ENCODE data around the gene CD302. TPM values are rescaled to one million over a fixed set of nuclear protein-coding genes. Genes with fewer than 3 reads are reported as not detected.
A peak's percentile ranks its signal among the peaks of the same experiment; 100 is the strongest.
"Not testable (repeated sequence)": the region's sequence is repeated elsewhere in the genome, so short reads cannot be mapped to it uniquely, and the experiment has no call there.

The CD302 gene
- total and polyA plus RNA-seq, 8 donors = 4.6 to 60.6 (median 28.0) TPM

GRCh38 chr2:159788253-159788652 lies 9.8 kb downstream of the CD302 start:
- Histone ChIP-seq H3K9me3 (no peaks in the 10 kb centered on the region), H3K27me3 (no peaks in the 10 kb centered on the region), H3K27ac (no peak overlapping the region), H3K36me3 (no peaks in the 10 kb centered on the region), H3K4me1 (peaks cover 3 to 52% (median 31%) of the 10 kb centered on the region in 4 donors), H3K4me3 (no peak overlapping the region)
- WGBS, 5 donors = 47 to 74% (median 63%) methylated on average over 3 of the region's 3 CpGs
- DNase-seq = peak in 1 of 2 donors; percentile 85
- TF ChIP-seq CTCF (IDR thresholded peaks at IDR 0.05) (no peak), EP300 (IDR thresholded peaks at IDR 0.05) (no peak), POLR2AphosphoS5 (IDR thresholded peaks at IDR 0.05) (peak in 2 of 3 donors; percentile 20 to 22)
- intact Hi-C loops (cut with DNase I; ENCODE audit: low total_unique reads) = no loop called here

GRCh38 chr2:159787647-159788046 lies 10.4 kb downstream of the CD302 start:
- H3K9me3 ChIP-seq; H3K27me3 ChIP-seq; H3K27ac ChIP-seq; H3K4me3 ChIP-seq; intact Hi-C loops (cut with DNase I; ENCODE audit: low total_unique reads); H3K36me3 ChIP-seq; DNase-seq: not testable (repeated sequence)
- 65 to 83% (median 68%) methylated on average over 6 of the region's 6 CpGs for WGBS, 5 donors
- H3K4me1 ChIP-seq = peaks cover 0 to 46% (median 29%) of the 10 kb centered on the region in 4 donors

- Histone ChIP-seq H3K4me3 (no peak overlapping the region), H3K27ac (no peak overlapping the region), H3K9me3 (no peaks in the 10 kb centered on the region), H3K4me1 (peaks cover 0 to 44% (median 29%) of the 10 kb centered on the region in 4 donors), H3K27me3 (no peaks in the 10 kb centered on the region), H3K36me3 (no peaks in the 10 kb centered on the region)
- 75 to 84% (median 78%) methylated on average over 2 of the region's 2 CpGs for WGBS, 5 donors
- intact Hi-C loops (cut with DNase I; ENCODE audit: low total_unique reads) = no loop called here
- no peak for DNase-seq
- TF ChIP-seq CTCF (IDR thresholded peaks at IDR 0.05) = no peak
- no peak for TF ChIP-seq EP300 (IDR thresholded peaks at IDR 0.05)
Observed at GRCh38 chr2:159786938-159787337, 11.1 kb downstream of the CD302 start.

DNA sequence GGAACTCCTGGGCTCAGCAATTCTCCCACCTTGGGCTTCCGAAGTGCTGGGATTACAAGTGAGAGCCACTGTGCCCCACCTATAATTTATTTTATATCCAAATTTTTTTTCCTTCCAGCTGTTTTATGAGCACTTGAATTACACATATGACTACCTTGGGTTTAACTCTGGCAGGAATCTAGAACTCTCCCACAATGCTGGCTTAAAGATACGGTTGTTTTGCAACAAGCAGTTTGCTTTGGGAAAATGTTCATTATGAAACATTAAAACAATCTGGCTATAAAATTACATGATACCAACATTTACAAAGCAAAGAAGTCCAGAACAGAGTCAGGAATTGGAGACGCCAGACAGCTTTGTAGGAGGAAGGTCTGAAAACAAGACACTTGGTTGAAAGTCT lies 12.8 kb downstream of the CD302 start:
- Histone ChIP-seq H3K36me3 (no peaks in the 10 kb centered on the region), H3K9me3 (no peaks in the 10 kb centered on the region), H3K27me3 (no peaks in the 10 kb centered on the region), H3K4me1 (peaks cover 0 to 40% (median 24%) of the 10 kb centered on the region in 4 donors), H3K4me3 (no peak overlapping the region), H3K27ac (no peak overlapping the region)
- no peak for DNase-seq
- no peak for TF ChIP-seq POLR2A (IDR thresholded peaks at IDR 0.05)
- no peak for TF ChIP-seq CTCF (IDR thresholded peaks at IDR 0.05)
- no peak for TF ChIP-seq EP300 (IDR thresholded peaks at IDR 0.05)
- TF ChIP-seq POLR2AphosphoS5 (IDR thresholded peaks at IDR 0.05) = no peak
- intact Hi-C loops (cut with DNase I; ENCODE audit: low total_unique reads) = no loop called here
- 82 to 93% (median 92%) methylated on average over 3 of the region's 3 CpGs for WGBS, 5 donors

DNA sequence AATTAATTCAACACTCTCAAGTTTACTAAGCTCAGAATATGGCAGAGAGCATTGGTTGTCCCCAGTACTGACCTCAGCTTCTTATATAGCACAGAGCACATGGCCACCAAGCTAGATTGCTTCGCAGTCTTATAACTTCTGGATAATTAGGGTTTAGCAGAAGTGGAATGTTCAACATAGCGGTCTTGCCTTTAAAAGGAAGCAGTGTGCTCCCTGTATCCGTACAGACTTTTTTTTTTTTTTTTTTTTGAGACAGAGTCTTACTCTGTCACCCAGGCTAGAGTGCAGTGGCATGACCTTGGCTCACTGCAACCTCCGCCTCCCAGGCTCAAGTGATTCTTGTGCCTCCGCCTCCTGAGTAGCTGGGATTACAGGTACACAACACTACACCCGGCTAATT lies 13.3 kb downstream of the CD302 start:
- H3K36me3 ChIP-seq; H3K4me3 ChIP-seq; H3K27ac ChIP-seq; intact Hi-C loops (cut with DNase I; ENCODE audit: low total_unique reads); H3K27me3 ChIP-seq; DNase-seq; H3K9me3 ChIP-seq: not testable (repeated sequence)
- 80 to 90% (median 87%) methylated on average over 6 of the region's 6 CpGs for WGBS, 5 donors
- H3K4me1 ChIP-seq = peaks cover 0 to 40% (median 23%) of the 10 kb centered on the region in 4 donors

Measured in stomach (tissue), 9 donors.